Transverse colon (tissue), 4 donors: ENCODE measurements around the gene PALLD. TPM values are rescaled to one million over a fixed set of nuclear protein-coding genes. Genes with fewer than 3 reads are reported as not detected.

ENCODE experiments used
- DNase-seq: peaks from one replicate; pipeline ENCODE4 v3.0.0-alpha.2; 2019
- H3K27ac ChIP-seq, 4 donors: fragments of 200-600 bp; sonication (generic); 2 replicates each; pipeline ENCODE4 v1.5.1; 2016 to 2018; ENCODE audit warnings: inconsistent platforms in 4 of 4
- H3K27me3 ChIP-seq: fragments of 200-600 bp; sonication (generic); 2 replicates; pipeline ENCODE4 v1.5.1; 2017; ENCODE audit warnings: inconsistent platforms
- H3K36me3 ChIP-seq, 4 donors: fragments of 200-600 bp; sonication (generic); 2 replicates each; pipeline ENCODE4 v1.5.1; 2017 to 2019; ENCODE audit warnings: inconsistent platforms in 4 of 4
- H3K4me1 ChIP-seq, 4 donors: fragments of 200-600 bp; sonication (generic); 2 replicates each; pipeline ENCODE4 v1.5.1; 2017 to 2020; ENCODE audit warnings: inconsistent platforms in 4 of 4
- H3K4me3 ChIP-seq, 4 donors: fragments of 200-600 bp; sonication (generic); 1 replicate in 1 of 4; 2 replicates in 3 of 4; pipeline versions ENCODE4 v1.5.1 to v1.6.1; 2017 to 2019; ENCODE audit warnings: inconsistent platforms in 4 of 4
- H3K9me3 ChIP-seq, 2 donors: fragments of 200-600 bp; sonication (generic); 2 replicates each; pipeline ENCODE4 v1.5.1; 2017 to 2019; ENCODE audit warnings: inconsistent platforms in 2 of 2
- EP300 ChIP-seq: sonication (generic); formaldehyde crosslinking; IDR thresholded peaks from one replicate; pipeline ENCODE4 v1.6.1; 2017; ENCODE audit warnings: antibody characterized with exemption, low read depth
- POLR2A ChIP-seq: fragments of 450-650 bp; IDR thresholded peaks from one replicate; pipeline ENCODE4 v1.6.1; 2016; ENCODE audit warnings: antibody characterized with exemption, mild to moderate bottlenecking, moderate library complexity
- POLR2AphosphoS5 ChIP-seq, 3 donors: sonication (generic); formaldehyde crosslinking; IDR thresholded peaks; one replicate each; pipeline ENCODE4 v1.6.1; 2016; ENCODE audit warnings: antibody characterized with exemption in 3 of 3
- WGBS, 2 donors: methylation state at CpG; one replicate each; pipeline ENCODE4 v1.1.5; 2018; ENCODE audit warnings: low coverage in 1 of 2; 5-methylcytosine and 5-hydroxymethylcytosine counted together
- in situ Hi-C, 4 donors: fragments of 200-750 bp; cut with MboI; loops; one replicate each; pipeline versions ENCODE4 v1.15.0 to v1.15.1; 2017; ENCODE audit warnings: low sequenced_read_pairs in 3 of 4, low pct_ligation_motif_present in 1 of 4, low pct_unique_long_range_greater_than_20kb in 1 of 4
- intact Hi-C: fragments of 100-400 bp; cut with DNase I; formaldehyde crosslinking; loops from one replicate; pipeline ENCODE4 v1.15.1; 2023; ENCODE audit warnings: low total_unique reads
- total RNA-seq, 4 donors: library from RNA; depleted of rRNA; stranded (reverse); fragments of >200 nt; gene quantifications; one replicate each; pipeline ENCODE4 v1.1.0, GENCODE V29; 2016
- TF ChIP-seq, protein P1 (sequence below), 5 experiments: fragments of 200-600 bp in 3 of 5; fragments of 450-650 bp in 2 of 5; sonication (generic) in 3 of 5; IDR thresholded peaks; 1 replicate in 2 of 5; 2 replicates in 3 of 5; pipeline ENCODE4 v1.5.1; 2016 to 2017; ENCODE audit warnings: antibody characterized with exemption in 5 of 5, inconsistent platforms in 3 of 5, mild to moderate bottlenecking in 2 of 5, moderate library complexity in 1 of 5

The PALLD gene
- total RNA-seq, 4 donors from 2014 or later = 230 to 309 (median 278) TPM

DNA sequence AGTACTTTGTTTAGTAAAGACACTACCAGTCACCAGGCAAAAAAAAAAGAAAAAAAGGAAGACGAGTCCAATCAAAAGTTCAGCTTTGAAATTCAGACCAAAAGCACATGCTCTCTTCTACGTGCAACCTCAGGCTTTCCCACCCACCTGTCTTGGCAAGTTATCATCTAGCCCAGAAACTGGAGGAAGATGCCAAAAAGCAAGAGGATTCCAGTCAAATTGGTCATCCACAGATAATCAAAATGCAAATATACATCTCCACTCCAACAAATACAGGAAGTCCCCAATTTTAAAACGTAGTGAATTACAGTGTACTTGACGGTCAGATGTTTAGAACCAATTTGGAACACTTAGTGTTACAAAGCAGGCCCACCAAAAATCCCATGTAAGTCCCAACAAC lies 96.5 kb downstream of the PALLD start:
- H3K36me3 ChIP-seq = no peaks in the 10 kb centered on the region
- H3K27ac ChIP-seq = no peak overlapping the region
- no peak overlapping the region for H3K4me3 ChIP-seq
- intact Hi-C loops = no loop called here
- WGBS, 2 donors = 65 to 74% methylated on average over 4 of the region's 4 CpGs
- in situ Hi-C loops = loop anchor here in 2 of 4 donors (25.0 kb wide), 1 partner anchor 319 kb away; no protein-coding TSS in a partner anchor
- H3K4me1 ChIP-seq = no peaks in the 10 kb centered on the region
- TF ChIP-seq, protein P1, sequence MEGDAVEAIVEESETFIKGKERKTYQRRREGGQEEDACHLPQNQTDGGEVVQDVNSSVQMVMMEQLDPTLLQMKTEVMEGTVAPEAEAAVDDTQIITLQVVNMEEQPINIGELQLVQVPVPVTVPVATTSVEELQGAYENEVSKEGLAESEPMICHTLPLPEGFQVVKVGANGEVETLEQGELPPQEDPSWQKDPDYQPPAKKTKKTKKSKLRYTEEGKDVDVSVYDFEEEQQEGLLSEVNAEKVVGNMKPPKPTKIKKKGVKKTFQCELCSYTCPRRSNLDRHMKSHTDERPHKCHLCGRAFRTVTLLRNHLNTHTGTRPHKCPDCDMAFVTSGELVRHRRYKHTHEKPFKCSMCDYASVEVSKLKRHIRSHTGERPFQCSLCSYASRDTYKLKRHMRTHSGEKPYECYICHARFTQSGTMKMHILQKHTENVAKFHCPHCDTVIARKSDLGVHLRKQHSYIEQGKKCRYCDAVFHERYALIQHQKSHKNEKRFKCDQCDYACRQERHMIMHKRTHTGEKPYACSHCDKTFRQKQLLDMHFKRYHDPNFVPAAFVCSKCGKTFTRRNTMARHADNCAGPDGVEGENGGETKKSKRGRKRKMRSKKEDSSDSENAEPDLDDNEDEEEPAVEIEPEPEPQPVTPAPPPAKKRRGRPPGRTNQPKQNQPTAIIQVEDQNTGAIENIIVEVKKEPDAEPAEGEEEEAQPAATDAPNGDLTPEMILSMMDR (IDR thresholded peaks at IDR 0.05) = no peak
- TF ChIP-seq EP300 = no peak
- no peak for TF ChIP-seq POLR2A
- no peak for TF ChIP-seq POLR2AphosphoS5 (IDR thresholded peaks at IDR 0.05)
- no peaks in the 10 kb centered on the region for H3K27me3 ChIP-seq
- DNase-seq = no peak
- no peaks in the 10 kb centered on the region for H3K9me3 ChIP-seq

DNA sequence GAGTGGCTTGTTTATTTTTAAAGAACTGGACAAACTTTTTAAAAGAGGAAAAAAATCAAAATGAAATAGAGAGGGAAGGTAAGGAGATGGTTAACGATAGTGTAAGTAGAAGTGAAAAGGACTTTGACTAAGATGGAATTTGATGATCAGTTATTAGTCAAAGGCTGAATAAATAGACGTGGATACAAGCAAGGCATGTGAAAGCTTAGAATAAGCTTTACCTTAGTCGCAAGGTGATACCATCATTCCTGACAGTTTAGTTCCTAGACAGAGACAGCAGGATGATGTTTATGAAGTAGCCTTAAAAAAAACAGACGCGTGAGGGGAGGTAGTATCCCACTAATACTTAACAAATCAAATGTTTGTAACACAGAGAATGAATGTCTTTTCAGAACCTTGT lies 97.3 kb downstream of the PALLD start:
- TF ChIP-seq POLR2AphosphoS5 (IDR thresholded peaks at IDR 0.05) (no peak), EP300 (no peak), POLR2A (no peak)
- TF ChIP-seq, protein P1 (IDR thresholded peaks at IDR 0.05) = no peak
- Histone ChIP-seq H3K4me3 (no peak overlapping the region), H3K27me3 (no peaks in the 10 kb centered on the region), H3K27ac (no peak overlapping the region), H3K4me1 (no peaks in the 10 kb centered on the region), H3K36me3 (no peaks in the 10 kb centered on the region), H3K9me3 (no peaks in the 10 kb centered on the region)
- no peak for DNase-seq
- WGBS, 2 donors = 82 to 86% methylated on average over 5 of the region's 5 CpGs
- intact Hi-C loops = no loop called here
- in situ Hi-C loops = loop anchor here in 2 of 4 donors (25.0 kb wide), 1 partner anchor 318 kb away; no protein-coding TSS in a partner anchor

DNA sequence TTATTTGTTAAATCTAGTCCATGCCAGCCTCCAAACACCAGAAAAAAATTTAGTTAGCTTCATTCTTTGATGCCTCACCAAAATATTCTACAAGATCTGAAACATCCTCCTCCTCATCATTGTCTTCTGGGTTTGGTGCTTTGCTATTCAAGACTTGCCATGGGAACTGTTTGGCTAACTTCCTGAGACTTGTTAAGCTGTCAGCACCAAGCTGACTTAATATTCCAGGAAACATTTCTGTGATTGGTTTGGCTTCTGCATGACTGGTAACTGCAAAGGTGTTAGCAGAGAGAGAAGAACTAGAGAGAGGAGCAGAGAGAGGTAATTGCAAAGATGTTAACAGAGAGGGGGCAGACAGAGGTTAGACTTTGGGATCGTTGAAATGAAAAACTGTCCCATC lies 101.3 kb downstream of the PALLD start:
- H3K4me1 ChIP-seq = no peaks in the 10 kb centered on the region
- in situ Hi-C loops (loop anchor here in 2 of 4 donors (25.0 kb wide), 1 partner anchor 314 kb away; no protein-coding TSS in a partner anchor), intact Hi-C loops (no loop called here)
- no peaks in the 10 kb centered on the region for H3K36me3 ChIP-seq
- no peaks in the 10 kb centered on the region for H3K27me3 ChIP-seq
- whole genome bisulfite sequencing, 2 donors = 60 to 76% methylated on average over 1 of the region's 1 CpG
- H3K4me3 ChIP-seq = no peak overlapping the region
- no peak for DNase-seq
- TF ChIP-seq, protein P1 (IDR thresholded peaks at IDR 0.05) = no peak
- TF ChIP-seq POLR2AphosphoS5 (IDR thresholded peaks at IDR 0.05) (peak in 1 of 3 donors; percentile 25), POLR2A (no peak), EP300 (no peak)
- H3K9me3 ChIP-seq = no peaks in the 10 kb centered on the region
- H3K27ac ChIP-seq = no peak overlapping the region

DNA sequence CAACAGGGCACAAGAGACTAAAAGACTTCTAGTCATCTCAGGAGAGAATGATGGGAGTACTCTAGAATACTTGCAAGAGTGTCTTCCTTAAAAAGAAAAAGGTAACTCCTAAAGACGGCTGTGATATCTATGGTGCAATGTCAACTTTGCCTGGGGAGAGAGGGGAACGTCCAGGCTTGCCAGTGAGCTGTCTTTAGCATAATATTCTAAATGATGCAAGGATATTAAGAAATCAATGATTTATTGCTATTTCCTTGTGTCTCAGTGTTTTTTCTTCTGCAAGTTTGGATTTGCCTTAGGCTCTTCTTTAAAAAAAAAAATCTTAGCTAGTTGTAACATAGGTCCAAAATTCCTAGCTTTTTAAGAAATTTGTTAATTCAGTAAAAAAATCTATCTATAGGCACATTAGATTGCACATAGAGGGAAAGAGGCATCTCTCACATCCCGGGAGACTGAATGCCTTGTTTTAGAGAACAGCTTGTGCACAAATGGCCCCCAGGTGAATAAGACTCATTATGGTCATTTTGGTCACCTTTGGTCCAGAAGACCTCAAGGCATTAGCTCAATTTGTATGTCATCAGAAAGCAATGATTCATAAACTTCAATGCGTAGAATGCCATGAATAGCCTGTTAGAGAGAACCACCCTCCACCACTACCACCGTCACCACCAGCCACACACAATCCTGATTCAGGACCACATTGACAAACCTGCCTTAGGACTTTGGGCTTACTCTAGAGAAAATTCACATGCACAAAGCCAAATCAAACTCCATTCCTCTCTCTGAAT lies 104.1 kb downstream of the PALLD start:
- Histone ChIP-seq H3K4me3 (no peak overlapping the region), H3K9me3 (no peaks in the 10 kb centered on the region), H3K27me3 (no peaks in the 10 kb centered on the region), H3K36me3 (no peaks in the 10 kb centered on the region), H3K4me1 (peaks cover 0 to 8% (median 1%) of the 10 kb centered on the region in 4 donors), H3K27ac (no peak overlapping the region)
- no peak for DNase-seq
- TF ChIP-seq, protein P1 (IDR thresholded peaks at IDR 0.05) = no peak
- TF ChIP-seq POLR2AphosphoS5 (IDR thresholded peaks at IDR 0.05) (no peak), POLR2A (no peak), EP300 (no peak)
- 82% methylated on average over 5 of the region's 5 CpGs for WGBS, 2 donors
- intact Hi-C loops (no loop called here), in situ Hi-C loops (no loop called here)
